Coronary artery (tissue), 2 donors: ENCODE data around the gene CEP131.
A peak's percentile ranks its signal among the peaks of the same experiment; 100 is the strongest.

Experiments
- DNase-seq: peaks from one replicate; pipeline ENCODE4 v3.0.0-alpha.2; 2017; ENCODE audit warnings: low spot score
- H3K27ac ChIP-seq, 2 donors: fragments of 200-600 bp; sonication (generic); one replicate each; pipeline ENCODE4 v1.5.1; 2016 to 2019
- H3K4me3 ChIP-seq: fragments of 200-600 bp; sonication (generic); 2 replicates; pipeline ENCODE4 v1.5.1; 2016; ENCODE audit warnings: mild to moderate bottlenecking, moderate library complexity
- CTCF ChIP-seq: fragments of 200-600 bp; sonication (generic); IDR thresholded peaks from one replicate; pipeline ENCODE4 v1.5.1; 2019; ENCODE audit warnings: antibody characterized with exemption

The CEP131 gene

GRCh38 chr17:81143200-81143527 is 79.6 kb downstream of the CEP131 start:
- DNase-seq = no peak
- Histone ChIP-seq H3K4me3 (peak overlapping the region; percentile 32), H3K27ac (no peak overlapping the region)
- TF ChIP-seq CTCF = no peak

GRCh38 chr17:81142301-81143199 is 80.2 kb downstream of the CEP131 start:
- TF ChIP-seq CTCF = peak; percentile 64
- H3K4me3 ChIP-seq = peak overlapping the region; percentile 32
- peak; percentile 85 for DNase-seq
- H3K27ac ChIP-seq = no peak overlapping the region

GRCh38 chr17:81140695-81141094 is 82.1 kb downstream of the CEP131 start:
- no peak for DNase-seq
- no peak for TF ChIP-seq CTCF
- H3K4me3 ChIP-seq = no peak overlapping the region
- no peak overlapping the region for H3K27ac ChIP-seq

GRCh38 chr17:81140018-81140417 is 82.7 kb downstream of the CEP131 start:
- H3K27ac ChIP-seq = no peak overlapping the region
- DNase-seq = no peak
- TF ChIP-seq CTCF = no peak
- no peak overlapping the region for H3K4me3 ChIP-seq
